Hematopoietic multipotent progenitor cell treated with erythropoietin and hydrocortisone succinate and interleukin-3 and kit ligand, for 8 days (in vitro differentiated cells): Measurements from ENCODE around the gene YIF1A.
"Not testable (repeated sequence)": the region's sequence is repeated elsewhere in the genome, so short reads cannot be mapped to it uniquely, and the experiment has no call there.

Experiments
- DNase-seq: peaks from one replicate; pipeline ENCODE4 v3.0.0-alpha.2; 2015

YIF1A gene

GRCh38 chr11:66326261-66327111 lies 37.5 kb upstream of the YIF1A start:
- no peak for DNase-seq

GRCh38 chr11:66325263-66325671 lies 36.3 kb upstream of the YIF1A start:
- DNase-seq: no peak

GRCh38 chr11:66324664-66325063 lies 35.7 kb upstream of the YIF1A start:
- DNase-seq: no peak

- no peak for DNase-seq
Observed at GRCh38 chr11:66323684-66324083, 34.7 kb upstream of the YIF1A start.

- DNase-seq: no peak
Observed at GRCh38 chr11:66322732-66323427, 33.9 kb upstream of the YIF1A start.

- DNase-seq: no peak
Observed at GRCh38 chr11:66321606-66322005, 32.7 kb upstream of the YIF1A start.

- DNase-seq: not testable (repeated sequence)
Observed at GRCh38 chr11:66320748-66321147, 31.8 kb upstream of the YIF1A start.

- not testable (repeated sequence) for DNase-seq
Observed at GRCh38 chr11:66320289-66320688, 31.3 kb upstream of the YIF1A start.

GRCh38 chr11:66318600-66318970 lies 29.6 kb upstream of the YIF1A start:
- no peak for DNase-seq

- no peak for DNase-seq
Observed at GRCh38 chr11:66317723-66318599, 29.0 kb upstream of the YIF1A start.

GRCh38 chr11:66317322-66317722 lies 28.4 kb upstream of the YIF1A start:
- DNase-seq: no peak

- DNase-seq: no peak
Observed at GRCh38 chr11:66316849-66317251, 27.9 kb upstream of the YIF1A start, which contains the start of gene CD248. TSS of gene CD248 (minus strand) at chr11:66317044. CDS start at chr11:66317027, 17 bp downstream.

- DNase-seq: no peak
Observed at GRCh38 chr11:66315921-66316811, 27.2 kb upstream of the YIF1A start.

- DNase-seq: no peak
Observed at GRCh38 chr11:66315498-66315885, 26.5 kb upstream of the YIF1A start.

GRCh38 chr11:66314561-66315497 lies 25.9 kb upstream of the YIF1A start:
- DNase-seq: no peak

GRCh38 chr11:66314186-66314501 lies 25.2 kb upstream of the YIF1A start:
- DNase-seq: no peak

GRCh38 chr11:66313321-66314185 lies 24.6 kb upstream of the YIF1A start:
- no peak for DNase-seq

GRCh38 chr11:66312549-66313320 lies 23.8 kb upstream of the YIF1A start:
- DNase-seq: peak; percentile 98

GRCh38 chr11:66311965-66312548 lies 23.1 kb upstream of the YIF1A start:
- peak; percentile 94 for DNase-seq
